ENCODE data around the gene GDPD4.

The GDPD4 gene

GRCh38 chr11:77204754-77205466, 96.6 kb downstream of the GDPD4 start:
- no peak for FAIRE-seq

- no peak for FAIRE-seq
Measured at GRCh38 chr11:77203901-77204753, 97.4 kb downstream of the GDPD4 start.

- no peak for FAIRE-seq
Measured at GRCh38 chr11:77202941-77203900, 98.3 kb downstream of the GDPD4 start.

GRCh38 chr11:77201991-77202841, 99.3 kb downstream of the GDPD4 start:
- FAIRE-seq, result no peak

GRCh38 chr11:77201370-77201769, 100.1 kb downstream of the GDPD4 start:
- no peak for FAIRE-seq

- FAIRE-seq, result no peak
Measured at GRCh38 chr11:77200351-77201268, 100.9 kb downstream of the GDPD4 start.

- no peak for FAIRE-seq
Measured at GRCh38 chr11:77199137-77199745, 102.2 kb downstream of the GDPD4 start.

- no peak for FAIRE-seq
Measured at GRCh38 chr11:77198440-77198849, 103.0 kb downstream of the GDPD4 start.

- FAIRE-seq, result no peak
Measured at GRCh38 chr11:77197626-77198320, 103.7 kb downstream of the GDPD4 start.

GRCh38 chr11:77196961-77197360, 104.5 kb downstream of the GDPD4 start:
- no peak for FAIRE-seq

- FAIRE-seq, result no peak
Measured at GRCh38 chr11:77195071-77195755, 106.3 kb downstream of the GDPD4 start.

- no peak for FAIRE-seq
Measured at GRCh38 chr11:77193911-77194830, 107.3 kb downstream of the GDPD4 start.

GRCh38 chr11:77193167-77193566, 108.3 kb downstream of the GDPD4 start:
- no peak for FAIRE-seq

- FAIRE-seq, result no peak
Measured at GRCh38 chr11:77191823-77192495, 109.5 kb downstream of the GDPD4 start.

- FAIRE-seq, result no peak
Measured at GRCh38 chr11:77191429-77191822, 110.1 kb downstream of the GDPD4 start.

- no peak for FAIRE-seq
Measured at GRCh38 chr11:77190331-77191075, 111.0 kb downstream of the GDPD4 start.
